ENCODE results near the gene FAM9C.
A peak's percentile ranks its signal among the peaks of the same experiment; 100 is the strongest.
"Not testable (repeated sequence)": the region's sequence is repeated elsewhere in the genome, so short reads cannot be mapped to it uniquely, and the experiment has no call there.

Gene FAM9C

DNA sequence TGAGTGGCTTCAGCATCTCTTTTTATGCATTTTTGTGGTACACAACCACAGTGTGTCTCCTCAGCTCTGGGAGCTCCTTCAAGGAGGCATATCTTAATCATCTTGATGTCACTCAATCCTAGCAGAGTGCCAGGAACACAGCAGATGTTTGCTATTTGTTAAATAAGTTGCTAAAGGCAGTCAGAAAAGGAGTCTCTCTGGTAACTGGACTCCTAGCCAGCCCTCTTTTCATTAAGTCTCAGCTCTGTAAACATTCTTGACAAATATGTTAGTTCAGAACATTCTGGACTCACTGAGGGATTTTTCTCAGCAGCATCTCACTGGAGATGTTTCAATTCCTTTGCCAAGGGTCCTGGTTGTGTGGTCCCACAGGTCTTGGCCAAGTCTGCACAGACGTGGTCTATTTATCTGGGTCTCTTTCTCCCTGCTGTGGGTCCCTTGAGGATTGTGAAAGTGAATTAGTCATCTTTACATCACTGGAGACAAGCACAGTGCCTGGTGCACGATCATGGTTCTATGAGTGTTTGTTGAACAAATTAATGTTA, 20.3 kb upstream of the FAM9C start:
- in situ Hi-C loops (cut with HindIII; ENCODE audit: low sequenced_read_pairs), result no loop called here
- peak; percentile 79 for DNase-seq (ENCODE audit: low read depth, low spot score)
- TF ChIP-seq CTCF (IDR thresholded peaks at IDR 0.05; ENCODE audit: low read depth, low read length), result no peak
- H3K4me3 ChIP-seq (ENCODE audit: low read depth, low read length), result no peak overlapping the region

- in situ Hi-C loops (cut with HindIII; ENCODE audit: low sequenced_read_pairs); DNase-seq (ENCODE audit: low read depth, low spot score); H3K4me3 ChIP-seq (ENCODE audit: low read depth, low read length): not testable (repeated sequence)
Measured at GRCh38 chrX:13063124-13063523, 18.7 kb upstream of the FAM9C start.

GRCh38 chrX:13062331-13062730, 17.9 kb upstream of the FAM9C start:
- in situ Hi-C loops (cut with HindIII; ENCODE audit: low sequenced_read_pairs); H3K4me3 ChIP-seq (ENCODE audit: low read depth, low read length); DNase-seq (ENCODE audit: low read depth, low spot score): not testable (repeated sequence)

DNA sequence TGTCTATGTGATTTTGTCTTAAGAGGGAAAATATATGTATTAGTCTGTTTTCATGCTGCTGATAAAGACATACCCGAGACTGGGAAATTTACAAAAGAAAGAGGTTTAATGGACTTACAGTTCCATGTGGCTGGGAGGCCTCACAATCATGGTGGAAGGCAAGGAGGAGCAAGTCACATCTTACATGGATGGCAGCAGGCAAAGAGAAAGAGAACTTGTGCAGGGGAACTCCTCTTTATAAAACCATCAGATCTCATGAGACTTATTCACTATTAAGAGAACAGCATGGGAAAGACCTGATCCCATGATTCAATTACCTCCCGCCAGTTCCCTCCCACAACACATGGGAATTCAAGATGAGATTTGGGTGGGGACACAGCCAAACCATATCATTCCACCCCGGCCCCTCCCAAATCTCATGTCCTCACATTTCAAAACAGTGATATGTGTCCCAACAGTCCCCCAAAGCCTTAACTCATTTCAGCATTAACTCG, 16.8 kb upstream of the FAM9C start:
- in situ Hi-C loops (cut with HindIII; ENCODE audit: low sequenced_read_pairs), result not testable (repeated sequence)

DNA sequence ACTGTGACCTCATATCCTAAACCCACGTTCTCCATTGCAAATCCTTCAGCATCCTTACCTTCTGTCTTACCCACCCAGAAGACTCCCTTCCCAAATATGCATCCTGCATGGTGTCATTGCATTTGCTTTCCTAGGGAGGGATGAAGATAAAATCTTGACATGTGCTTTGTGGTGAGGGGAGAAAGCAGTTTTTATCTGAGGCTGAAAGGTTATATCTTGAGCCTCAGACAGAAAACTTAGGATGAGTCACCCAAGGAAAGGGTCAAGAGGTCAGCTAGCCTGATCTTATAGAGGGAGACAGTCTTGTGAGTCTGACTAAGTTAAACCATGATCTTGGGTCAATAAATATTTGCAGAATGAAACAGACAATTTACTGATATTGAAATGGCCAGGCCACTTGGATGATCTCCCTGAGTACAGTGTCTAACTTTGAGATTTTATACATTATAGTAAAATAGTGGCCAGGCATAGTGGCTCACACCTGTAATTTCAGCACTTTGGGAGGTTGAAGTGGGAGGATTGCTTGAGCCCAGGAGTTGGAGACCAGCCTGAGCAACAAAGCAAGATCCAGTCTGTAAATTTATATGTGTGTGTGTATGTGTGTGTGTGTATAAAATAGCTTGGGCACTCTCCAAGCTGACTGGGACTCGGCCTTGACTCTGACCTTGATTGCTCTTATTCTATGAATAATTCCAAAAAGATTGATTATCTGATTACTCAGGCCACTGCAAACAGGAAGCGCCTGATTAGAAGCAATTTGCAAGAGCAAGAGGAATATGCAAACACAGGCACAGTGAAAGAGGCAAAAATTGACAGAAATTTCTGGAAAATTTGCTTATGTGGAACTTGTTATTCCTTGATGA, 15.4 kb upstream of the FAM9C start:
- in situ Hi-C loops (cut with HindIII; ENCODE audit: low sequenced_read_pairs), result no loop called here
- DNase-seq (ENCODE audit: low read depth, low spot score), result no peak
- no peak overlapping the region for H3K4me3 ChIP-seq (ENCODE audit: low read depth, low read length)
- TF ChIP-seq CTCF (IDR thresholded peaks at IDR 0.05; ENCODE audit: low read depth, low read length), result no peak

More for the DNA sequence above, 16.8 kb upstream of the FAM9C start:
- H3K4me3 ChIP-seq (ENCODE audit: low read depth, low read length); DNase-seq (ENCODE audit: low read depth, low spot score): not testable (repeated sequence)

GRCh38 chrX:13055486-13055885, 11.1 kb upstream of the FAM9C start:
- TF ChIP-seq CTCF (IDR thresholded peaks at IDR 0.05; ENCODE audit: low read depth, low read length), result no peak
- DNase-seq (ENCODE audit: low read depth, low spot score), result no peak
- no peak overlapping the region for H3K4me3 ChIP-seq (ENCODE audit: low read depth, low read length)
- in situ Hi-C loops (cut with HindIII; ENCODE audit: low sequenced_read_pairs), result no loop called here

GRCh38 chrX:13053171-13053570, 8.8 kb upstream of the FAM9C start:
- no peak for DNase-seq (ENCODE audit: low read depth, low spot score)
- no peak for TF ChIP-seq CTCF (IDR thresholded peaks at IDR 0.05; ENCODE audit: low read depth, low read length)
- in situ Hi-C loops (cut with HindIII; ENCODE audit: low sequenced_read_pairs), result no loop called here
- no peak overlapping the region for H3K4me3 ChIP-seq (ENCODE audit: low read depth, low read length)

GRCh38 chrX:13051529-13052172, 7.2 kb upstream of the FAM9C start:
- in situ Hi-C loops (cut with HindIII; ENCODE audit: low sequenced_read_pairs), result no loop called here
- no peak overlapping the region for H3K4me3 ChIP-seq (ENCODE audit: low read depth, low read length)
- no peak for DNase-seq (ENCODE audit: low read depth, low spot score)
- no peak for TF ChIP-seq CTCF (IDR thresholded peaks at IDR 0.05; ENCODE audit: low read depth, low read length)

Data from astrocyte of the spinal cord (primary cell).